Measurements from ENCODE around the gene SYT15B.
"Not testable (repeated sequence)": the region's sequence is repeated elsewhere in the genome, so short reads cannot be mapped to it uniquely, and the experiment has no call there.

SYT15B gene

DNA sequence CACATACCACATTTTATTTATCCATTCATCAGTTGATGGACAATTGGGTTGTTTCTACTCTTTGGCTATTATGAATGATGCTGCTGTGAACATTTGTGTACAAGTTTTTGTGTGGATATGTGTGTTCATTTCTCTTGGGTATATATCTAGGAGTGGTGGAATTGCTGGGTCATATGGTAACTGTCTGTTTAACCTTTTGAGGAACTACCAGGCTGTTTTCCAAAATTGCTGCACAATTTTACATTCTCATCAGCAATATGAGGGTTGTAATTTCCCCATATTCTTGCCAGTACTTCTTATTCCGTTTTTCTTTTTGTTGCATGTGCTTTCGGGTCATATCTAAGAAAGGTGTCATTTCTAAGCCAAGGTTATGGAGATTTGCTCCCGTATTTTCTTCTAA, 38.3 kb downstream of the SYT15B start:
- DNase-seq = not testable (repeated sequence)

DNA sequence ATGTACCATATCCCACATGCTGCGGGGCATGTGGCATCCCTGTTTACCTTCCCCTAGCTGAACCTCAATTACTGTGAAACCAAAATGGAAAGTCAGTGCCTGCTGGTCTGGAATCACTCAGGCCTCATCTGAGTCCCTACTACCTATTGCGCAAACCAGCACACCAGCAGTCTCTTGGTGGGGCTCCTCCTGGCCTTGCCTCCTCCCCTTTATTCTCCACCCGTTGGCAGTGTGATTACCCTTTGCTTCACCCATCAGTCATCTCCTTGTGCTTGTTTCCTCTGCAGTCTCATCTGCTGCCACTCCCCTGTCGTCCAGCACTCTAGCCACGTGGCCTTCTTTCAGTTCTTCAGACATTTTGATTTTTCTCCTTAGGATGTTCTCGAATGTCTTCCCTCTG, 39.3 kb downstream of the SYT15B start:
- not testable (repeated sequence) for DNase-seq

DNA sequence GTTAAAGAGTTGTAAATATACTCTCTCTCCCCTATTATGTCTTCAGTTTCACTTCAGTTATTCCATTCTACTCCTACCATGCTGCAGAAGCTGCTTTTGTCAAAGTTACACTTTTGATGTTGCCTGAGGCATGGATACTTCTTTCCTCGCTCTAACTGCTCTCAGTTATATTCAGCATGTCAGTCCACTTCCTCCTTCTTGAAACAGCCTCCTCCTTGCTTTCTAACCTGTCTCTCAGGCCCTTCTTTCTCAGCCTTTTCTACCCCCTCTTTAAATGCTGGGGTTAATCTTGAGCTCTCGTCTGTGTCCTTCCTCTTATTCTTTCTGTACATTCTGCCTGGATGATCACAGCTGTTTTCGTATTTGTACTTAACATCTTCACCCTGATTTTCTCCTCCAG, 40.0 kb downstream of the SYT15B start:
- not testable (repeated sequence) for DNase-seq

DNA sequence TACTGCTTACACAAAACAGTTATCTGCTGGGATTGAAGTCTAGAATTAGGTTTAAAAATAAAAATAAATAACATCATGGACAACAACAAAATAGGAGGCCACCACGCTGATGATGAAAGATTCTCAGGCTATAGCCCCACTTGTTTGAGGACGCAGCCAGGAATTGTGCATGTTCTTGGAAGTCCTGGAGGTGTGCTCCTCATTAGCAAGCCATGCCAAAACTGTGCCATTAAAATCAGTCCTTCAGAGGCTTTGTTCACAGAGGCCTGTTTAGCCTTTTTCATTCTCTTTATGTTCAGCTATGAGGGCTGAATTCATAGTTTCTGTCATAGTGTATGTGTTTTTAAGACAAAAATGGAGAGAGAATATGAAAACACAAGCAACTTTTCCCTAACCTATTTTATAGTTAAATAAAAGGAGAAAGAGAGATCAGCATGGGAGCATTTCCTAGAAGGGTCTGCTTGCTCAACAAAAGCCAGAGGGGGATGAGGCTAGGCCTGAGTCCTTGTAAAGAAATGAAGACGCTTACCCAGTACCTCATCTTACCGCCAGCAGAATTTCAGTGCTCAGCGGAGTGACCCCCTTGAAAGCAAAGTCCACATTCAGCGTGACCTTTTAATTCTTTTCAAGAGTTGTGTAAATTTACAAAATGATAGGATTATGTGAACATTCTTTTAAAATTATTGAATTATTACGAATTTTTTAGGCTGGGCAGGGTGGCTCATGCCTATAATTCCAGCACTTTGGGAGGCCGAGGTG, 46.2 kb downstream of the SYT15B start:
- not testable (repeated sequence) for DNase-seq
